Measurements from ENCODE around the gene GDF7. TPM values are rescaled to one million over a fixed set of nuclear protein-coding genes. Genes with fewer than 3 reads are reported as not detected.

Gene GDF7
- polyA plus RNA-seq, 1 donor (not counting 4 experiments of a cell fraction or from before 2014, with no cell fraction given): not detected

GRCh38 chr2:20687260-20687832 lies 20.4 kb downstream of the GDF7 start:
- no peak overlapping the region for H3K4me2 ChIP-seq (ENCODE audit: control insufficient read depth, extremely low read depth, insufficient read depth, low read depth, low read length)
- no peak for FAIRE-seq
- H3K36me3 ChIP-seq (ENCODE audit: control insufficient read depth in 2 of 2, extremely low read depth in 1 of 2, insufficient read depth in 2 of 2, low read length in 2 of 2): peaks cover 0 to 5% of the 10 kb centered on the region in 2 experiments

GRCh38 chr2:20689428-20690264 lies 22.7 kb downstream of the GDF7 start:
- no peak for FAIRE-seq
- dilution Hi-C loops (cut with MboI; ENCODE audit: extremely low pct_ligation_motif_present, low sequenced_read_pairs): no loop called here

More at GRCh38 chr2:20687260-20687832, 20.4 kb downstream of the GDF7 start:
- Histone ChIP-seq H2AFZ (ENCODE audit: control insufficient read depth, low read length) (no peak overlapping the region), H3K9me3 (ENCODE audit: control insufficient read depth, low read depth, low read length) (no peaks in the 10 kb centered on the region), H3K9me1 (ENCODE audit: control insufficient read depth, extremely low read depth, insufficient read depth, low read length) (no peaks in the 10 kb centered on the region), H3K9ac (ENCODE audit: control insufficient read depth, extremely low read depth, insufficient read depth, low read length) (no peak overlapping the region), H3K4me1 (ENCODE audit: control insufficient read depth, extremely low read depth, insufficient read depth, low read length) (no peaks in the 10 kb centered on the region), H3K27ac (ENCODE audit: control insufficient read depth, insufficient read depth, low read length) (no peak overlapping the region), H3K79me2 (ENCODE audit: control insufficient read depth, insufficient read depth, low read length) (no peaks in the 10 kb centered on the region), H4K20me1 (ENCODE audit: control insufficient read depth, extremely low read depth, insufficient read depth, low read length) (no peaks in the 10 kb centered on the region), H3K27me3 (ENCODE audit: control insufficient read depth, extremely low read depth, insufficient read depth, low read length) (no peaks in the 10 kb centered on the region), H3K4me3 (ENCODE audit: control insufficient read depth in 2 of 3, extremely low read depth in 1 of 3, insufficient read depth in 2 of 3, low read depth in 1 of 3, low read length in 3 of 3) (no peak overlapping the region)
- DNase-seq (ENCODE audit: low read depth, low spot score): no peak
- TF ChIP-seq CTCF (optimal IDR thresholded peaks at IDR 0.05 in 1 of 3, IDR thresholded peaks at IDR 0.05 in 1 of 3, conservative IDR thresholded peaks at IDR 0.05 in 1 of 3; ENCODE audit: extremely low read depth in 1 of 3, insufficient read depth in 2 of 3, low read length in 3 of 3) (no peak), EZH2 (IDR thresholded peaks at IDR 0.05; ENCODE audit: low read length) (no peak)
- dilution Hi-C loops (cut with MboI; ENCODE audit: extremely low pct_ligation_motif_present, low sequenced_read_pairs): no loop called here

More at GRCh38 chr2:20689428-20690264, 22.7 kb downstream of the GDF7 start:
- Histone ChIP-seq H4K20me1 (ENCODE audit: control insufficient read depth, extremely low read depth, insufficient read depth, low read length) (no peaks in the 10 kb centered on the region), H3K4me2 (ENCODE audit: control insufficient read depth, extremely low read depth, insufficient read depth, low read depth, low read length) (no peak overlapping the region), H3K9me3 (ENCODE audit: control insufficient read depth, low read depth, low read length) (no peaks in the 10 kb centered on the region), H3K4me3 (ENCODE audit: control insufficient read depth in 2 of 3, extremely low read depth in 1 of 3, insufficient read depth in 2 of 3, low read depth in 1 of 3, low read length in 3 of 3) (no peak overlapping the region), H2AFZ (ENCODE audit: control insufficient read depth, low read length) (no peak overlapping the region), H3K9ac (ENCODE audit: control insufficient read depth, extremely low read depth, insufficient read depth, low read length) (no peak overlapping the region), H3K4me1 (ENCODE audit: control insufficient read depth, extremely low read depth, insufficient read depth, low read length) (no peaks in the 10 kb centered on the region), H3K9me1 (ENCODE audit: control insufficient read depth, extremely low read depth, insufficient read depth, low read length) (no peaks in the 10 kb centered on the region), H3K27me3 (ENCODE audit: control insufficient read depth, extremely low read depth, insufficient read depth, low read length) (no peaks in the 10 kb centered on the region), H3K27ac (ENCODE audit: control insufficient read depth, insufficient read depth, low read length) (no peak overlapping the region), H3K36me3 (ENCODE audit: control insufficient read depth in 2 of 2, extremely low read depth in 1 of 2, insufficient read depth in 2 of 2, low read length in 2 of 2) (peaks cover 2 to 3% of the 10 kb centered on the region in 2 experiments), H3K79me2 (ENCODE audit: control insufficient read depth, insufficient read depth, low read length) (no peaks in the 10 kb centered on the region)
- TF ChIP-seq EZH2 (IDR thresholded peaks at IDR 0.05; ENCODE audit: low read length) (no peak), CTCF (optimal IDR thresholded peaks at IDR 0.05 in 1 of 3, IDR thresholded peaks at IDR 0.05 in 1 of 3, conservative IDR thresholded peaks at IDR 0.05 in 1 of 3; ENCODE audit: extremely low read depth in 1 of 3, insufficient read depth in 2 of 3, low read length in 3 of 3) (no peak)
- DNase-seq (ENCODE audit: low read depth, low spot score): no peak
